GM18873 (cell line): Measurements from ENCODE around the gene TMEM74B.

Experiments
- ATAC-seq: cut with Tn5 transposase; IDR thresholded peaks from one replicate; pipeline ENCODE4 v1.9.1; 2021; ENCODE audit warnings: mild to moderate bottlenecking, moderate library complexity, moderate number of reproducible peaks; ENCODE audit not compliant: unreplicated experiment, low FRiP score

The TMEM74B gene

DNA sequence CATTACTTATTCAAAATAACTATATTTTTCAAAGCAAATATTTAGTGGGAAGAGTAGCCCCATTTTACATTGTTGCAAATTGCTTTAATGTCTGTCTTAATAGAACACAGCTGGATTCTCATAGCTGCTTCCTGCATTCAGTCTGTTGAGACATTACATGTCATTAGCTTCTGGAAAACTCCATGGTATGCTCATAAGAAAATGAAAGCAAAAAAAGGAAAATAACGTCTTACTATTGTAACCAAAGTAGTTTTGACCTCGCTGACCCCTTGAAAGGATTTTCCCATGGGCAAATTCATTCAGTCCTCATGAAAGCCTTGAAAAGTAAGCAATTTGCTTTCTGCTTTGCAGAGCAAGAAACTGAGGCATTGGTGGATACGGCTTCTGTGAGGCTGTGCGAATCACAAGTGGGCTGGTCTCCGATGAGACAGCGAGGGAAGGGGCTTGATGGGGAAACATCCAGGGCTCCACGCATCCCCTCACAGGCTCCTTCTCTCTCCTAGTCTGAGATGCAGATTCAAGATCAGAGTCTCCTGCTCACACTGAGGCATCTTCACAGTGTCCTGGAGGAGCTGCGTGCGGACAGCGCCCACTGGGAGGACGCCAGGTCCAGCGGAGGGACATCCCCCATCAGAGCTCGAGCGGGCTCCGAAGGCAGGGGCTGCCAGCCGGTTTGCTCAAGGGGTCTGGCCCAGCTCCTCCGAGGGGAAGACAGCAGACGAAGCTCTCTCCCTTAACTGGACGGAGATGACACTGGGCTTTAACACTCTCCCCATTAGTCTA is 21.8 kb upstream of the TMEM74B start:
- ATAC-seq = no peak

DNA sequence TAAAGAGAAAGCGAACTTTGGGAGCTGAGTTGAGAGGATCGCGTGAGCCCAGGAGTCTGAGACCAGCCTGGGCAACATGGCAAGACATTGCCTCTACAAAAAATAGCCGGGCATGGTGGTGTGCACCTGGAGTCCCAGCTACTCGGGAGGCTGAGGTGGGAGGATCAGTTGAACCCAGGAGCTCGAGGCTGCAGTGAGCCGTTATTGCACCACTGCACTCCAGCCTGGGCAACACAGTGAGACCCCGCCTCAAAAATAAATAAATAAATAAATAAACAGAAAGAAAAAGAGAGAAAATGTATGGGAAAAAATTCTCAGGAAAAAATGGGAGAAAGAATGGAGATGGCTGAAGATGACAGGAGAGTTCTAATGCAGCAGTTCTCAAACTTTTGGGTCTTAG is 21.0 kb upstream of the TMEM74B start:
- no peak for ATAC-seq

DNA sequence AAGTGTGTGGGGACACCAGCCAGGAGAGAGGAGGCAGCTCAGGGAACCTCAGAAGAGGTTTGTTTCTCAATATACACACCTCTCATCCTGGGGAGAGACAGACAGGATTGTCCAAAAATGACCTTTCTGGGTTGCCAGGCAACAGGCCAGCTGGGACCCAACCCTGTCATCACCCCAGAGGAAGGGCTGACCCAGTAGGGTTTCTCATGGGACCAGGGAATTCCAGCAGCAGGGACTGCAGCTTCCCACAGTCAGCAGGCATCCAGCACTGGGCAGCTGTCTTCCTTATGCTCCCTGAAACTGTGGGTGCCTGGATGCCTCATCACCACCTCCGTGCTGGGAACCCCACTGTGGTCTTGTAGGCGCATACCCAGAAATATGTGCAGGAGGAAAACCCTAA is 19.8 kb upstream of the TMEM74B start:
- ATAC-seq = no peak

DNA sequence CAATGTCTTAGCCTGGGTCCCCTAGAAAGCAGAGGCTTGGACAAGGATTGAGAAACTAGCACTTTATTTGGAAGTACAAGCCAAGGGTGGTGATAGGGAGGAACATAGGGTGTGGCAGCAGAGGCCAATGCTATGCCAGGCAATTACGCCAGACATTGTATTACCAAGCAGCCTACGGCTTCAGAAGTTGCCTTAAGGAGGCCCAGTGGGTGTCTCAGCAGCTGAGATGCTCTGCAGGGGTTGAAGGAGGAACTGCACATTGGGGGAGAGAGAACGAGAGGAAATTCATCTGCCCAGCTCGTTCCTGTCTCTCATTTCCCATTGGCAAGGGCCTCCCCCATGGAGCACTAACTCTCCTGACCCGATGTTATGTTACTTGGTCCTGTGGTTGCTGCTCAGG is 19.3 kb upstream of the TMEM74B start:
- ATAC-seq = no peak

DNA sequence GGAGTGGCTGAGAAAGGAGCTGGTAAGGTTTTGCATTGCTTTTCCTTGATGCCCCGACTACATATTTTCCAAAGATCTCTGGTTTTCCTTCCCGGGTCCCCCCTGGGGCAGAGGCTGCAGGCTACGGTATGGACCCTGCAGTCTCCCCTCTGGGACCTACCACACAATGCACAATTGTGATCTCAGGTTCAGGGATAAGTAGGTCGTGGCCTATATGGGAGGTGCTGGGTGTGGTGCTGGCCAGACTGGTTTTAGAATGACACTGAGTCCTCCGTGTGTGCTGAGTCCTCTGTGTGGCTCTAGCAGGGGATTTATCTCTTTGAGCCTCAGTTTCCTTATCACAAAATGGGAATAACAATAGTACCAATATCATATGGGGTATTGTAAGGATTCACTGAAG is 18.8 kb upstream of the TMEM74B start:
- ATAC-seq = no peak

DNA sequence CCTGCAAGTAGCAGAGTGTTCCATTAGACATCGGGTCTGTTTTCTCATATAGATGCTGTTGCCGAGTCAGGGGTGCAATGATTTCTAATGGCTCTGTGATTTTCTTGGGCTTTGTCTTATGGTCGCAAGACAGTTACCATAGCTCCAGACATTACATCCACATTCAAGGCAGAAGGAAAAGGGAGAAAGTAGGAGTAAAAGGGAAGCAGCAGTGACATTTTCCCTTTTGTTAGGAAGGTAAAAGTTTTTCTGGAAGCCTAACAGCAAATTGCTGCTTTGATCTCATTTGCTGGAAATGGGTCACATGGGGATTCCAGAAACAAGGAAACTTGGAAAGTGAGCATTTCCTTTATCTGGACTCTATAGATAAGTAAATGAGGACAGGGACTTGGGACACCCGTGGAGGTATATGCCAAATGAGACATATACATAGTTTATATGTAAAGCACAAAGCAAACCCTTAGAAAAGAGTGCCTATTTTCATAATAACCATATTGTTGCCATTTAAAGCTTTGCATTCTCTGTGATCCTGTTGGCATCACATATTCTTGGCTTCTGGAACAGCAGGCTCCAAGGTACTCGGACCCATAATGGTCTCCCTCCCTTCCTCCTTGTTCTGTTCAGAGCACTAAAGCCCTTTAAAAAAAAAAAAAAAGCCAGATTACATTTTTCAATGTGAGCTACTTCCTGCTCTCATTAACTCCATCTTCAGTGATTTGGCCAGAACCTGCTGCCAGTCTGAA is 18.2 kb upstream of the TMEM74B start, which contains the start of gene C20orf202:
Gene C20orf202, plus strand, starts transcription at position 693 of the 743 bp plus-strand sequence. CDS start 132 bp downstream, outside the sequence.
- no peak for ATAC-seq

DNA sequence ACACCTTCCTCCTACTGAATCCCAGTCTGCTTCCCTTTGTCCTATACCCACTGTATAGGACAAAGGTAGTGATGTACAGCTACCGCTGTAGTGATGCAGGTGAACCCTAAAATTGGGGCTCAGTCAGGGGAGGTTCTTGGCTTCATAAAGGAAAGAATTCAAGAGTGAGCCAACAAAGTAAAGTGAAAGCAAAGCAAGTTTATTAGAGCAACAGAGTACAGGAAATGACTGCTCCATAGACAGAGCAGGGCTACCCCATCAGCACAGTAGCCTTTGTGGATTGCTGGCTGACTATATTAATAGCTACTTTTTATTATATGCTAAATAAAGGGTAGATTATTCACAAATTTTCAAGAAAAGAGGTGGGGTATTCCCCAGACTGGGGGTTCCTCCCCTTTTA is 15.2 kb upstream of the TMEM74B start:
- no peak for ATAC-seq

DNA sequence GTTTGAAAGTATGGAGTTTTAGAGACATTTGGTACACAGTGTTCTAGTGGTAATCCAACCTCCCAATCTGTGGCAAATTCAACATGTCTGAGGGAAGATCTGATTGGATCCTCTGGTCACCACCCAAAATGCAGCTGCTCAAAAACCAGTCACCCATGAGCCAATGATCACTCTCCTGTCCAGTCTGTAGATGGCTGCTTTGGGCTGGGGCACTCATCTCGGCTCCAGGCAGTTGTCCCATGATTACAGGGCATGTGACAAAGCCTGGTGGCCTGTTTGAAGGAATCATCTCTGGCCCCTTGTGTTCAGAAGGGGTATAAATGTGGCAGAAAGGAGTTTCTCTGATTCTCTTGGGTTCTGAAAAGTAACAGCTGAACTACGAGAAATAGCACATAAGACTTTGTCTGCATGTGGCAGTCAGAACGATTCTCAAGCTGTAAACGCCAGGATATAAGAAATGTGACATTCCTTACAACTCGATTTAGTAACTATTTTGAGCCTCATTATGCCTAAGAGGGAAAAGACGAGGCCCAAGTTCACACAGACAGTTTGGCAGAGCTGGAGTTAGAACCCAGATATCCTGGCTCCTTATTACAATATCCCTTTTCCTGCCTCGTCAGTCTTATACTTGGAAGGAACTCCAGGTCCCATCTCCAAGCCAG is 14.6 kb upstream of the TMEM74B start:
- no peak for ATAC-seq

DNA sequence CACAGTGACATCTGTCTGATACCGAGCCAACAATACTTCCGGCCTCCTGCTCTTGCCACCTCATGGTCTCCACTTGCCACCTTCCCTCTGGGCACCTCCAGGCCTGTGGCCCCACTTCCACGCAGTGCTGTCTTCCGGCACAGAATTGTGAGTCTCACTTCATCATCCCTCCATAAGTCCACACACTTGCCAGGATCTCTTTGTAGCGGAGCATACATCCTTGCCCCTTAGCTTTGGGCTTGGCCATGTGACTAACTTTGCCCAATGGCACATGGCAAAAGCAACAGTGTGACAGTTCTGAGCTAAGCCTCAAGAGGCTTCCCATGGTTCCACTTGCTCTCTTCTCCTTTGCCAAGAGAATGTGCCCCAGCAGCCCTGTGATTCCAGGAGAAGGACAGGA is 14.0 kb upstream of the TMEM74B start:
- no peak for ATAC-seq

DNA sequence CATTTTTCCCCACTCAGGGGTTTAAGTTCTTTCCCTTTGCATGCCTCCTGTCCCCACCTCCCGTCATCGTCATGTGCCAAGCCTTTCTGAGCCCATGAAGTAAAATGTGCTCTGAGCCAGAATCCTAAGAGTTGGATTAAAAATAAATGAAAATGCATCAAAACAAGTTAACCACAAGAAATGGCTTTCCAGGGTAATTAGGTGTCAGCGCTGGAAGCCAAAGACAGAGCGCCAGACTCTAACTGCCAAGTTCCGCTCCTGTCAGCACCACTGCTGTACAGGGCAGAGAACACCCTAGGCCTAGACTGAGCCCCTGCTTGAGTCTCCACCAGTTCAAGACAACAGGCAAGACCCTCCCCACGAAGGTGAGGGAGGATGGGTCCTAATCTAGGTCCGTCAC is 13.0 kb upstream of the TMEM74B start:
- no peak for ATAC-seq

DNA sequence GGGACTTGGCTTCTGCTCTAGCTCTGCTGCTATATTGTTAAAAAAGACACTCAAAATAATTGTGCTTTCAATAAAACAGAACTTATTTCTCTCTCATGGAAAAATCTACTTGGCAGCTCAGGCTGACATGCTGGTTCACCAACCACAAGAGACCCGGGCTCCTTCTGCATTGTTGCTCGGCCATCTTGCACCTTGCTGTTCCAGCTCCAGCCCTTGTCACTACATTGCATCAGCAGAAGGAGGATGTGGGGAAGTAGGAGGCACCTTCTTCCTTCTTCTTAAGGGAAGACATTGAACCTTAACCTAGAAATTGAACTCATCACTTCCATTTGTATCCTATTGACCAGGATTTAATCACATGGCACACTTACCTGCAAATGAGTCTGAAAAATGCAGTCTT is 11.9 kb upstream of the TMEM74B start:
- ATAC-seq = no peak

DNA sequence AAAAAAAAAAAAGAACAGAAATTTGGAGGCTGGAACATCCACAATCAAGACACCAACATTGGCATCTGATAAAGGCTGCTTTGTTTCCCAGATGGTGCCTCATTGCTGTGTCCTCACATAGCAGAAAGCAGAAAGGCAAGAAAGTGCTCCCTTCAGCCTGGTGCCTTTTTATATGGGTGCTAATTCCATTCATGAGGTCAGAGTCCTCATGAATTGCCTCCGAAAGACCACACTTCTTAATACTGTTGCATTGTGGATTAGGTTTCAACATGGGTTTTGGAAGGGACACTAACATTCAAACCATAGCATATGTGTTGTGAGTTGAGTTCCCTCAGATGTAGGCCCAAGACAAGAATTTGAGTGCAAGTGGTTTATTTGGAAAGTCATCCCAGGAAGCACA is 10.4 kb upstream of the TMEM74B start:
- ATAC-seq = no peak

DNA sequence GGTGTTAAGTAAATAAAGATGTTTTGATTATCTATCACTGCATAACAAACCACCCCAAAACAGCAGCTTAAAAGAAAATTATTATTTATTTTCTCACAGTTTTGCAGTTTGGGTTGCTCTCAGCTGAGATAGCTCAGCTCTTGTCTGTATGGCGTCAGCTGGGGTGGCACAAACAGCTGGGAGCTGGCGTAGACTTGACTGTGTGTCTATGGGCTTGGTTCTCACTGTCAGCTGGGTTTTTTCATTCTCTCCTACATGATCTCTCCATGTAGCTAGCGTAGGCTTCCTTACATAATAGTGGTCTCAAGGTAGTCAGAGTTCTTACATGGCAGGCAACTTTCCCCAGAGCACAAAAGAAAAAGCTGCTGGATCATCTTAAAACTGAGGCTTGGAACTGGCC is 6.5 kb upstream of the TMEM74B start:
- ATAC-seq = no peak

DNA sequence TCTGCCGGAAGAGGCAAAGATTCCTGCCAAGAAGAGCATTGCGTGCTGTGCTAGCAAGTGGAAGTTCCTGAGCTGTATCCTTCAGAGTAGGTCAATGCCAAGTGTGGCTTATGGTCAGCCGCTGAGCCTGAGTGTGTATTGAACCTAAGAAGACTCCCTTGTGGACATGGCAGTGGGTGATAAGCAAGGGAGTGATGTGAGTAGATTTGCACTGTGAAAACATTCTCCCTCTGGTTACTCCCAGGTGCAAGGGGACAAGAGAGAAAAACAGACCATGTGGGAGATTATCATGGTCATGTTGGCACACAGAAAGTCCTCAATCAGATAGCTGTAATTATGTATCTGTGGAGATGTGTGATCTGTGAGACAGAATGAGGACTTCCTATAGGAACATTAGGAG is 6.1 kb upstream of the TMEM74B start:
- no peak for ATAC-seq

DNA sequence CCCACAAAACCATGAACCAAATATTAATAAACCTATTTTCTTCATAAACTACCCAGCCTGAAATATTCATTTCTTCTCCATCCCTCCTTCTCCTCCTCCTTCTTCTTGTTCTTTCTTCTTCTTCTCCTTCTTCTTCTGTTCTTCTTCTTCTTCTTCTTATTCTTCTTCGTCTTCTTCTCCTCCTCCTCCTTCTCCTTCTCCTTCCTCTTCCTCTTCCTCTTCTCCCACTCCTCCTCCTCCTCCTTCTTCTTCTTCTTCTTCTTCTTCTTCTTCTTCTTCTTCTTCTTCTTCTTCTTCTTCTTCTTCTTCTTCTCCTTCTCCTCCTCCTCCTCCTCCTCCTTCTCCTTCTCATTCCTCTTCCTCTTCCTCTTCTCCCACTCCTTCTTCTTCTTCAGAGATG is 5.0 kb upstream of the TMEM74B start:
- no peak for ATAC-seq

DNA sequence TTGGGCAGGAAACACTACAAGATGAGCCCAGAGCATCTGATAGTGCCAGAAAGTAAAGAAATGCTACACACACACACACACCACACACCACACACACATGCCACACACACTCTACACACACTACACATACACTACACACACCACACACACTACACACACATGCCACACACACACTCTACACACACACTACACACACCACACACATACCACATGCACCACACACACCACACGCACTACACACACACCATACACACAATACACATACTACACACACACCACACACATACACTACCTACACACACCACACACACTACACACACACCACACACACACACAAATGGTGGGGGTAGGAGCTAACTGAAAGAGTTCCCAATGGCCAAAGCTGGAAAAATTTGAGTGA is 3.6 kb upstream of the TMEM74B start:
- ATAC-seq = no peak

DNA sequence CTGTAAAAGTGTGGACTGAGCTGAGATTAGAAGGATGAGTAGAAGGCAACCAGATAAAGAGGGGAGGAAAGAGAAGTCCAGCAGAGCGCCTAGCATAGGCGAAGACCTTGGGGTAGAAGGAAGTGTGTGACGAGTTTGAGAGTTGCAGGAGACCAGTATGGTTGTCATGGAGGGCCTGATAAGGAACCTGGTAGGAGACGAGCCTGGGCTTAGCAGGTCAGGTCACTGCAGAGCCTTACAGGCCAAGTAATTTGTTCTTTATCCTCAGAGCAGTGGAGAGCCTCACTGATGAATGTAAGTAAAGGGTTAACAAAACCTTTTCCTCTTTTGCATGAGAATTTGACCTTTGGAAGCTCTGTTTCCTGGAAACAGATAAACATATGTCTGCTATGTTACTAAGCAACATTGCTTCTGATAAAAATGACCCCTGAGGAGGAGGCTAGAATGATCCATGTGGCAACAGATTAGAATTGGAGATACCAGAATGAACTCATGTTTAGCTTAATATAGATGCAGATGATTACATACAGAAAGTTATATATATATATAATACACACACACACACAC is 2.9 kb upstream of the TMEM74B start:
- no peak for ATAC-seq

DNA sequence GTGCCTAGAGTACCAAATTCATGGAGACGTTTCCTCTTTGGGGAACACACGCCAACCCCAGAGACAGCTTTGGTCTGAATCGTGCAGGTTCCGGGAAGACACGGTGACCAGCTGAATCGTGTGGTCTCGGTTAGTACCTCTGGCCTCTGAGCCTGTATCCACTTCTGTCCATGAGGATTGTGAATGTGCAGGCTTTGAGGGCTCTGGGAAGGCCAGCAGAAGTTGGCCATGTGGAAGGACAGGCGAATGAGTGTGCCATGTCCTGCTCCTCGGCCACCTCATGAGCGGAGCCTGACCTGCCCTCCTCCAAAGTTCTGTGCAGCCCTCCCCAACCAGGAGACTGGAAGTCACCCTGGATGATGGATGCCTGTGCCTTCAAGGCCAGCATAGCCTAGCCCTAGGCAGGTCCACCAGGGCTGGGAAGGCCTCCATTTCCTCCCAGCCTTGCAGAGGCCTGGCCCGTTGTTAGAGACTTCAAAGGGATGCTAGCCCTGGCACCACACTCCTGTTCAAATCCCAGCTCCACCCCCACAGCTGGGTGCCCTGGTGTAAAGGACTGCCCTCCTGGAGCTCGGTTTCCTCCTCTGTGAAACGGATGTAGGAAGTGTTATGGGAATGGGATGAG is 1.7 kb upstream of the TMEM74B start:
- no peak for ATAC-seq

DNA sequence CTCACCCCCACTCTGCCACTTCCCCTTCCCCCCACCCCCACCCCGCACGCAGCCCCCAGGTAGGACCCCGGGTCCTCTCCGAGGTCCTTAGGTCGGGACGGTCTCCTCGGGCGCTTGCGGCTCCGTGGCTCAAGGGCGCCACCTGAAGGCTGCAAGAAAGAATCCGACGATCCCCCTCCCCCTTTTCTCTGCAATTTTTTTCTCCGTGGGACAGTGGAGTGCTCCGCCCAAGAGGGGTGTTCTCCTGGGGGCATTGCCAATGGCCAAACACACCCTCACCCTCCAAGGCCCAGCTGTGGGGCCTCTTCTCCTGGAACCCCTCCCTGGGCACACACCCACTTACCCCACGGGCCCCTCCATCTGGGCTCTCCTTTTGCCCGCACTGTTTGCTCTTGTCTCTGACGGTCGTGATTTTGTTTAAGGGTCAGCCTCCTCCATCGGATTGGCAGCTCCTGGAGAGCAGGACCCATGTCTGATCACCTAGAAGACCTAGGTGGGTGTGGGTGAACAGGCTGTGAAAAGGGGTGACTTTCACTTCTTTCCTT is 1.1 kb upstream of the TMEM74B start:
- no peak for ATAC-seq

DNA sequence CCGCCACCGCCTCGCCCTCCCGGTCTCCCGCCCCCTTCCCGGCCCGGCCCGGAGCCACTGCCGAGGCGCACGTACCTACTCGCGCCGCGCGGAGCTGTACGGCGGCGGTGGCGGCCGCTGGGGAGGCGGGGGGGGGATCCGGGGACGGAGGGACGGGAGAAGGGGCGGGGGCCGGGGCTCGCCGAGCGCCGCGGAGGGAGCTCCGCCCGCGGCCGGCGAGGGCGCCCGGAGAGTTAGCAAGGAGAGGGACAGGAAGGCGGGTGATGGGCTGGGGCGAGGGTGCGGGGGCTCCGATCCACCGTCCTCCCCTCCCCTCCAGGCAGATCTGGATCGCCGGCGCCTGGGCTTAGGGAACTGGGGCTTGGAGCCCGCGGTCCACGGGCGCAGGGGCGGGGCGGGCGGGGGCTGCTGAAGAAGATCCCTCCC is 548 bp upstream of the TMEM74B start:
- ATAC-seq = no peak
